ENCODE results near the gene UFD1.

- no peak for TF ChIP-seq TCF12 (IDR thresholded peaks at IDR 0.05)
- TF ChIP-seq, protein P1, sequence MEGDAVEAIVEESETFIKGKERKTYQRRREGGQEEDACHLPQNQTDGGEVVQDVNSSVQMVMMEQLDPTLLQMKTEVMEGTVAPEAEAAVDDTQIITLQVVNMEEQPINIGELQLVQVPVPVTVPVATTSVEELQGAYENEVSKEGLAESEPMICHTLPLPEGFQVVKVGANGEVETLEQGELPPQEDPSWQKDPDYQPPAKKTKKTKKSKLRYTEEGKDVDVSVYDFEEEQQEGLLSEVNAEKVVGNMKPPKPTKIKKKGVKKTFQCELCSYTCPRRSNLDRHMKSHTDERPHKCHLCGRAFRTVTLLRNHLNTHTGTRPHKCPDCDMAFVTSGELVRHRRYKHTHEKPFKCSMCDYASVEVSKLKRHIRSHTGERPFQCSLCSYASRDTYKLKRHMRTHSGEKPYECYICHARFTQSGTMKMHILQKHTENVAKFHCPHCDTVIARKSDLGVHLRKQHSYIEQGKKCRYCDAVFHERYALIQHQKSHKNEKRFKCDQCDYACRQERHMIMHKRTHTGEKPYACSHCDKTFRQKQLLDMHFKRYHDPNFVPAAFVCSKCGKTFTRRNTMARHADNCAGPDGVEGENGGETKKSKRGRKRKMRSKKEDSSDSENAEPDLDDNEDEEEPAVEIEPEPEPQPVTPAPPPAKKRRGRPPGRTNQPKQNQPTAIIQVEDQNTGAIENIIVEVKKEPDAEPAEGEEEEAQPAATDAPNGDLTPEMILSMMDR (IDR thresholded peaks at IDR 0.05): no peak
- TF ChIP-seq RFX5 (IDR thresholded peaks at IDR 0.05; ENCODE audit: low read length): no peak
- no peak for TF ChIP-seq MAX (IDR thresholded peaks at IDR 0.05; ENCODE audit: low read depth)
- no peak for TF ChIP-seq RAD21 (IDR thresholded peaks at IDR 0.05; ENCODE audit: low read length)
- TF ChIP-seq POLR2AphosphoS5 (IDR thresholded peaks at IDR 0.05; ENCODE audit: low read depth, low read length): no peak
- no peak for TF ChIP-seq JUND (IDR thresholded peaks at IDR 0.05)
- no peak for TF ChIP-seq SMC3 (IDR thresholded peaks at IDR 0.05; ENCODE audit: low read depth, low read length)
- TF ChIP-seq NFIC (IDR thresholded peaks at IDR 0.05; ENCODE audit: borderline replicate concordance): no peak
These were observed 72.1 kb downstream of the UFD1 start for GRCh38 chr22:19406846-19407245.

All from SK-N-SH (cell line).